Neural cell (in vitro differentiated cells): Measurements from ENCODE around the gene SORCS1. TPM values are rescaled to one million over a fixed set of nuclear protein-coding genes. Genes with fewer than 3 reads are reported as not detected.

Experiments used
- H2AFZ ChIP-seq: fragments of 200-600, 300-800 bp; sonication (generic), shearing (Covaris generic); 2 replicates; pipeline ENCODE4 v1.6.0; 2014; ENCODE audit warnings: low read depth, mild to moderate bottlenecking, antibody characterized with exemption, low read length, moderate library complexity
- H3F3A ChIP-seq: fragments of 200-600 bp; shearing (Covaris generic); 2 replicates; pipeline ENCODE4 v1.6.1; 2016; ENCODE audit warnings: mild to moderate bottlenecking, moderate library complexity, mixed read lengths, antibody characterized with exemption, low read length; ENCODE audit not compliant: insufficient read depth, poor library complexity, severe bottlenecking
- H3K27ac ChIP-seq: fragments of 200-600, 300-800 bp; sonication (generic), shearing (Covaris generic); 2 replicates; pipeline ENCODE4 v1.5.1; 2014; ENCODE audit warnings: mild to moderate bottlenecking, low read length, moderate library complexity
- H3K27me3 ChIP-seq: fragments of 300-800, 200-600 bp; sonication (generic), shearing (Covaris generic); 2 replicates; pipeline ENCODE4 v1.6.0; 2014; ENCODE audit warnings: mild to moderate bottlenecking, low read depth, low read length, moderate library complexity; ENCODE audit not compliant: insufficient read depth
- H3K36me3 ChIP-seq: fragments of 300-800, 200-600 bp; sonication (generic), shearing (Covaris generic); 2 replicates; pipeline ENCODE4 v1.5.1; 2014; ENCODE audit warnings: mild to moderate bottlenecking, antibody characterized with exemption, low read length, moderate library complexity; ENCODE audit not compliant: insufficient read depth
- H3K4me2 ChIP-seq: fragments of 300-800, 200-600 bp; sonication (generic), shearing (Covaris generic); 2 replicates; pipeline ENCODE4 v1.6.0; 2014; ENCODE audit warnings: mild to moderate bottlenecking, low read length
- H3K4me3 ChIP-seq: fragments of 300-800, 200-600 bp; sonication (generic), shearing (Covaris generic); 2 replicates; pipeline ENCODE4 v1.5.1; 2014; ENCODE audit warnings: mild to moderate bottlenecking, low read length, moderate library complexity
- H3K79me2 ChIP-seq: fragments of 200-600 bp; shearing (Covaris generic); replicated peaks from 2 replicates; pipeline ENCODE4 v1.6.0; 2014; ENCODE audit warnings: mild to moderate bottlenecking, low read length, moderate library complexity; ENCODE audit not compliant: insufficient read depth
- H3K9ac ChIP-seq: fragments of 300-800, 200-600 bp; sonication (generic), shearing (Covaris generic); 2 replicates; pipeline ENCODE4 v1.6.1; 2016; ENCODE audit warnings: mild to moderate bottlenecking, low read length, mixed read lengths
- H3K9me2 ChIP-seq: fragments of 200-600 bp; shearing (Covaris generic); 2 replicates; pipeline ENCODE4 v1.6.1; 2016; ENCODE audit warnings: mild to moderate bottlenecking, low read length, mixed read lengths; ENCODE audit not compliant: insufficient read depth
- H3K9me3 ChIP-seq: fragments of 200-600, 300-800 bp; sonication (generic), shearing (Covaris generic); 2 replicates; pipeline ENCODE4 v1.6.1; 2016; ENCODE audit warnings: mild to moderate bottlenecking, mixed run types, low read length, moderate library complexity, mixed read lengths
- H4K20me1 ChIP-seq: fragments of 200-600 bp; shearing (Covaris generic); 2 replicates; pipeline ENCODE4 v1.6.1; 2016; ENCODE audit warnings: mild to moderate bottlenecking, mixed run types; ENCODE audit not compliant: insufficient read depth
- CTCF ChIP-seq: fragments of 450-650 bp; IDR thresholded peaks from 2 replicates; pipeline ENCODE4 v1.5.1; 2014; ENCODE audit warnings: antibody characterized with exemption, mild to moderate bottlenecking, moderate library complexity; ENCODE audit not compliant: poor library complexity, severe bottlenecking
- EP300 ChIP-seq: fragments of 450-650 bp; conservative IDR thresholded peaks from 2 replicates; pipeline ENCODE4 v1.6.1; 2014; ENCODE audit warnings: antibody characterized with exemption, mild to moderate bottlenecking, moderate library complexity; ENCODE audit not compliant: poor library complexity, severe bottlenecking
- EZH2 ChIP-seq: fragments of 200-600, 300-800 bp; shearing (Covaris generic), sonication (generic); IDR thresholded peaks from 2 replicates; pipeline ENCODE4 v1.6.1; 2014; ENCODE audit warnings: antibody characterized with exemption, low read length, borderline replicate concordance, mild to moderate bottlenecking; ENCODE audit not compliant: insufficient read depth, poor library complexity, severe bottlenecking
- MXI1 ChIP-seq: fragments of 450-650 bp; conservative IDR thresholded peaks from 2 replicates; pipeline ENCODE4 v1.6.1; 2014; ENCODE audit warnings: antibody characterized with exemption, mild to moderate bottlenecking; ENCODE audit not compliant: poor library complexity, severe bottlenecking
- POLR2AphosphoS5 ChIP-seq: IDR thresholded peaks from 2 replicates; pipeline ENCODE4 v1.6.1; 2012
- RAD21 ChIP-seq: fragments of 450-650 bp; conservative IDR thresholded peaks from 2 replicates; pipeline ENCODE4 v1.6.1; 2014; ENCODE audit warnings: antibody characterized with exemption, mild to moderate bottlenecking, moderate library complexity
- SMC3 ChIP-seq: fragments of 450-650 bp; conservative IDR thresholded peaks from 2 replicates; pipeline ENCODE4 v1.6.1; 2014; ENCODE audit warnings: antibody characterized with exemption, mild to moderate bottlenecking, moderate library complexity; ENCODE audit not compliant: poor library complexity
- TAF1 ChIP-seq: IDR thresholded peaks from 2 replicates; pipeline ENCODE4 v1.6.1; 2012; ENCODE audit warnings: low read depth
- polyA plus RNA-seq: library from polyadenylated mRNA; depleted of rRNA; stranded (reverse); fragments of >200 nt; gene quantifications from 2 replicates; pipeline ENCODE4 v1.2.3, GENCODE V29; 2014
- TF ChIP-seq, protein P1 (sequence below): IDR thresholded peaks from 2 replicates; pipeline ENCODE4 v1.6.1; 2012; ENCODE audit warnings: borderline replicate concordance

SORCS1 gene
- polyA plus RNA-seq, 1 donor from 2014 or later: 27.0 TPM

DNA sequence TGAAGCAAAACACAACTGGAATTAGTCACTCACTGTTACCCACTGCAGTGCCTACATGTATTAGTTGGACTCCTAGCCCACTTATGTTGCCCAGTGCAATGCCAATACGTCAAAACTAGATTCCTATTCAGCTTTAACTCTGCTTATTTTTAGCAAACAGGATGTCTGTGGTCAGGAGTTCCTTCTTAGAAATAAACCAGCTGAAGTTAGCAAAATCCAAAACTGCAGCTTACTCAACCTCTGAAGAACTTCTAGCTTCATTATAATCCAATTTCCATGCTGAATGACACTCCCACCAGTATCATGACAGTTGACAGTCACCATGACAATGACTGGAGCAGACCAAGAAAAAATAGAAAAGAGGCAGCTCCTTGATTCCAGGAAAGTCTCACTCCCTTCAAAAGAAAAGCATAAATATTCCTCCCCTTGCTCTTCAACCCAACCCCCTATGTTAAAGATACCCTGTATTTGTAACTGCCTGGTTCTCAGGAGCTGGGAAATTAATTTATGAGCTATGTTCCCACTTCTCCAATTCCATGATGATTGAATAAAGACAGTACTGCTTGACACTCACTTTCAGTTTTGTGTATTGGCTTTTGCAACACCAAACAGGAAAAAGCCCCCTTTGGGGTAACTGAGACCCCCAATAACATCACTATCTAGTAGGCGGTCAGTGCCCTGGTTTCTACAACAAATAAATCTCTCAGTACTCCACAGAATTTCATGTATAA lies 327.4 kb downstream of the SORCS1 start:
- Histone ChIP-seq H3K36me3 (no peaks in the 10 kb centered on the region), H4K20me1 (no peaks in the 10 kb centered on the region), H3K27ac (no peak overlapping the region), H3K9ac (no peak overlapping the region), H3F3A (no peaks in the 10 kb centered on the region), H3K9me3 (no peaks in the 10 kb centered on the region), H2AFZ (no peak overlapping the region), H3K4me3 (no peak overlapping the region), H3K27me3 (no peaks in the 10 kb centered on the region), H3K4me2 (no peak overlapping the region), H3K9me2 (no peaks in the 10 kb centered on the region), H3K79me2 (no peaks in the 10 kb centered on the region)
- no peak for TF ChIP-seq EP300

- no peaks in the 10 kb centered on the region for H4K20me1 ChIP-seq
- no peaks in the 10 kb centered on the region for H3K9me2 ChIP-seq
- no peak overlapping the region for H3K4me2 ChIP-seq
These were observed 331.7 kb downstream of the SORCS1 start for GRCh38 chr10:106832846-106833245.

More at GRCh38 chr10:106832846-106833245, 331.7 kb downstream of the SORCS1 start:
- H2AFZ ChIP-seq: no peak overlapping the region
- no peaks in the 10 kb centered on the region for H3K9me3 ChIP-seq
- no peak overlapping the region for H3K9ac ChIP-seq
- no peaks in the 10 kb centered on the region for H3K36me3 ChIP-seq
- H3K79me2 ChIP-seq: no peaks in the 10 kb centered on the region
- H3K27me3 ChIP-seq: no peaks in the 10 kb centered on the region
- H3F3A ChIP-seq: no peaks in the 10 kb centered on the region
- no peak overlapping the region for H3K4me3 ChIP-seq
- TF ChIP-seq EP300 (no peak), EZH2 (no peak), CTCF (no peak), POLR2AphosphoS5 (no peak), SMC3 (no peak), TAF1 (no peak), MXI1 (no peak), RAD21 (no peak)
- TF ChIP-seq, protein P1, sequence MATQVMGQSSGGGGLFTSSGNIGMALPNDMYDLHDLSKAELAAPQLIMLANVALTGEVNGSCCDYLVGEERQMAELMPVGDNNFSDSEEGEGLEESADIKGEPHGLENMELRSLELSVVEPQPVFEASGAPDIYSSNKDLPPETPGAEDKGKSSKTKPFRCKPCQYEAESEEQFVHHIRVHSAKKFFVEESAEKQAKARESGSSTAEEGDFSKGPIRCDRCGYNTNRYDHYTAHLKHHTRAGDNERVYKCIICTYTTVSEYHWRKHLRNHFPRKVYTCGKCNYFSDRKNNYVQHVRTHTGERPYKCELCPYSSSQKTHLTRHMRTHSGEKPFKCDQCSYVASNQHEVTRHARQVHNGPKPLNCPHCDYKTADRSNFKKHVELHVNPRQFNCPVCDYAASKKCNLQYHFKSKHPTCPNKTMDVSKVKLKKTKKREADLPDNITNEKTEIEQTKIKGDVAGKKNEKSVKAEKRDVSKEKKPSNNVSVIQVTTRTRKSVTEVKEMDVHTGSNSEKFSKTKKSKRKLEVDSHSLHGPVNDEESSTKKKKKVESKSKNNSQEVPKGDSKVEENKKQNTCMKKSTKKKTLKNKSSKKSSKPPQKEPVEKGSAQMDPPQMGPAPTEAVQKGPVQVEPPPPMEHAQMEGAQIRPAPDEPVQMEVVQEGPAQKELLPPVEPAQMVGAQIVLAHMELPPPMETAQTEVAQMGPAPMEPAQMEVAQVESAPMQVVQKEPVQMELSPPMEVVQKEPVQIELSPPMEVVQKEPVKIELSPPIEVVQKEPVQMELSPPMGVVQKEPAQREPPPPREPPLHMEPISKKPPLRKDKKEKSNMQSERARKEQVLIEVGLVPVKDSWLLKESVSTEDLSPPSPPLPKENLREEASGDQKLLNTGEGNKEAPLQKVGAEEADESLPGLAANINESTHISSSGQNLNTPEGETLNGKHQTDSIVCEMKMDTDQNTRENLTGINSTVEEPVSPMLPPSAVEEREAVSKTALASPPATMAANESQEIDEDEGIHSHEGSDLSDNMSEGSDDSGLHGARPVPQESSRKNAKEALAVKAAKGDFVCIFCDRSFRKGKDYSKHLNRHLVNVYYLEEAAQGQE: no peak
- H3K27ac ChIP-seq: no peak overlapping the region
